Upper lobe of left lung (tissue), 6 donors: Measurements from ENCODE around the gene DUSP16. TPM values are rescaled to one million over a fixed set of nuclear protein-coding genes. Genes with fewer than 3 reads are reported as not detected.
A peak's percentile ranks its signal among the peaks of the same experiment; 100 is the strongest.

Experiments
- ATAC-seq, 2 donors: fragments of 200-7000 bp; cut with Tn5 transposase; one replicate each; pipeline ENCODE4 v1.9.1; 2022; ENCODE audit warnings: mild to moderate bottlenecking in 2 of 2, moderate library complexity in 2 of 2; ENCODE audit not compliant: low FRiP score in 2 of 2
- DNase-seq, 2 donors: peaks; one replicate each; pipeline ENCODE4 v3.0.0-alpha.2; 2019 to 2020
- H3K27ac ChIP-seq, 4 donors: fragments of 200-600 bp; sonication (generic); one replicate each; pipeline ENCODE4 v1.5.1; 2016 to 2019
- H3K27me3 ChIP-seq, 4 donors: fragments of 200-600 bp; sonication (generic); one replicate each; pipeline ENCODE4 v1.5.1; 2017 to 2019
- H3K36me3 ChIP-seq, 4 donors: fragments of 200-600 bp; sonication (generic); one replicate each; pipeline ENCODE4 v1.5.1; 2016 to 2019
- H3K4me1 ChIP-seq, 4 donors: fragments of 200-600 bp; sonication (generic); one replicate each; pipeline ENCODE4 v1.5.1; 2018 to 2019
- H3K4me3 ChIP-seq, 4 donors: fragments of 200-600 bp; sonication (generic); one replicate each; pipeline ENCODE4 v1.5.1; 2017 to 2019; ENCODE audit warnings: mild to moderate bottlenecking in 2 of 4, moderate library complexity in 1 of 4
- H3K9me3 ChIP-seq, 4 donors: fragments of 200-600 bp; sonication (generic); one replicate each; pipeline ENCODE4 v1.5.1; 2018 to 2019
- CTCF ChIP-seq, 6 experiments: fragments of 450-650 bp in 4 of 6; fragments of 200-600 bp in 2 of 6; sonication (generic) in 2 of 6; IDR thresholded peaks; one replicate each; pipeline ENCODE4 v1.5.1; 2016 to 2019; ENCODE audit warnings: antibody characterized with exemption in 6 of 6
- EP300 ChIP-seq, 4 donors: sonication (generic); formaldehyde crosslinking; IDR thresholded peaks; one replicate each; pipeline ENCODE4 v1.5.1; 2017; ENCODE audit warnings: antibody characterized with exemption in 4 of 4, control low read depth in 2 of 4
- POLR2A ChIP-seq, 4 donors: fragments of 450-650 bp; IDR thresholded peaks; one replicate each; pipeline ENCODE4 v1.5.1; 2016 to 2017; ENCODE audit warnings: antibody characterized with exemption in 4 of 4, mild to moderate bottlenecking in 2 of 4
- POLR2AphosphoS5 ChIP-seq, 2 donors: sonication (generic); formaldehyde crosslinking; IDR thresholded peaks; one replicate each; pipeline ENCODE4 v1.5.1; 2017; ENCODE audit warnings: antibody characterized with exemption in 2 of 2
- WGBS, 2 donors: methylation state at CpG; one replicate each; pipeline ENCODE4 v1.1.5; 2017 to 2018; 5-methylcytosine and 5-hydroxymethylcytosine counted together
- total RNA-seq, 6 donors: library from RNA; depleted of rRNA in 4 of 6; stranded (reverse); fragments of >200 nt in 4 of 6; gene quantifications; one replicate each; pipeline versions ENCODE4 v1.1.0 to v1.2.1, GENCODE V29; 2016 to 2021
- donor health status: DM: no; HTN: no; CAD: no; lungs with moderate emphysema.
- donor health status: DM: no; HTN: yes; CAD: no; lungs with severe emphysema.

DUSP16 gene
- total RNA-seq, 6 donors from 2014 or later = 23.7 to 51.6 (median 41.7) TPM

DNA sequence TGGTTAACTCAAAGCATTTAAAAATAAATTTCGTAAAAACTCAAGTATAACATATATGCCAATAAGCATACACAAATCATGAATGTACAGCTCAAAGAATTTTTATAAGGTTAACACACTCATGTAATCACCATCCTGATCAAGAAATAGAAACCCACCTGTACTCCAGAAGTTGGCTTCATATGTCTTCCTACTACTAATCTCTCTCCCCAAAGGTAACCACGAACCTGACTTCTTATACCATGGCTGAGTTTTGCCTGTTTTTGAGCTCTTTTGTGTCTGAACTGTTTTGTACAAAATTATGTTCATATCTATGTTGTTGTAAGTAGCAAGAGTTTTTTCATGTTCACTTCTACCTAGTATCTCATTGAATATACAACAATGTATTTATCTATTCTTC, 18.7 kb downstream of the DUSP16 start:
- ATAC-seq = no peak
- WGBS, 2 donors = 89 to 92% methylated on average over 2 of the region's 2 CpGs

DNA sequence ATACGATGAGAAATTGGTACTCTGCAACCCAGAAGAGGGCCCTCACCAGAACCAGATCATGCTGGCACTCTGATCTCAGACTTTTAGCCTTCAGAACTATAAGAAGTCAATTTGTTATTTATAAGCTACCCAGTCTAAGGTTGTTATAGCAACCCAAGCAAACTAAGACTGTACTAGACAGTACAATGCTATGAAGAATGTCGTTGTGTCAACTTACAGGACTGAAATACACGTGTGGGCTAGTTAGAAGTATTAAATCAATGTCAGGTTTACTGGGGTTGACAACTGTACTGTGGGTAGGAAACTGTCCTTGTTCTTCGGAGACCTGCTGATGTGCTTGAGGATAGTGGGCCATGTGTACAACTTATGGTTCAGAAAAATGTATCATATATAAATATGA, 19.7 kb downstream of the DUSP16 start:
- H3K27ac ChIP-seq = no peak overlapping the region
- H3K9me3 ChIP-seq = no peaks in the 10 kb centered on the region
- no peaks in the 10 kb centered on the region for H3K36me3 ChIP-seq
- no peak for ATAC-seq
- DNase-seq = no peak
- no peak overlapping the region for H3K4me3 ChIP-seq
- 74 to 75% methylated on average over 4 of the region's 4 CpGs for WGBS, 2 donors
- TF ChIP-seq EP300 (IDR thresholded peaks at IDR 0.05) = no peak
- no peak for TF ChIP-seq POLR2A (IDR thresholded peaks at IDR 0.05)
- TF ChIP-seq CTCF (IDR thresholded peaks at IDR 0.05) = no peak
- no peak for TF ChIP-seq POLR2AphosphoS5 (IDR thresholded peaks at IDR 0.05)
- H3K27me3 ChIP-seq = no peaks in the 10 kb centered on the region
- H3K4me1 ChIP-seq = peaks cover 0 to 27% (median 4%) of the 10 kb centered on the region in 4 donors

More for the DNA sequence above, 18.7 kb downstream of the DUSP16 start:
- H3K27me3 ChIP-seq = no peaks in the 10 kb centered on the region
- no peak for DNase-seq
- H3K36me3 ChIP-seq = no peaks in the 10 kb centered on the region
- peaks cover 0 to 17% (median 0%) of the 10 kb centered on the region in 4 donors for H3K4me1 ChIP-seq
- H3K9me3 ChIP-seq = no peaks in the 10 kb centered on the region
- no peak overlapping the region for H3K27ac ChIP-seq
- no peak for TF ChIP-seq CTCF (IDR thresholded peaks at IDR 0.05)
- TF ChIP-seq POLR2AphosphoS5 (IDR thresholded peaks at IDR 0.05) = no peak
- no peak for TF ChIP-seq POLR2A (IDR thresholded peaks at IDR 0.05)
- no peak for TF ChIP-seq EP300 (IDR thresholded peaks at IDR 0.05)
- no peak overlapping the region for H3K4me3 ChIP-seq

DNA sequence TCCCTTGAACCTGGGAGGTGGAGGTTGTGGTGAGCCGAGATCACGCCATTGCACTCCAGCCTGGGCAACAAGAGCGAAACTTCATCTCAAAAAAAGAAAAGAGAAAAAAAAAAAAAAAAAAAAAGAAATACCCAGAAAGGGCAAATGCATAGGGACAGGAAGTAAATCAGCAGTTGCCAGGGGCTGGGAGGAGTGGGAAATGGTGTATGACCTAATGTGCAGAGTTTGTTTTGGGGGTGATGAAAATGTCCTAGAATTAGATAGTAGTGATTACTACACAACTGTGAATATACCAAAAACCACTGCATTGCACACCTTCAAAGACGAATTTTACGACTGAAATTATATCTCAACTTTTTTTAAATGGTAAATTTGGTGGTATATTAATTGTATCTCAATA, 20.4 kb downstream of the DUSP16 start:
- no peak overlapping the region for H3K4me3 ChIP-seq
- 94 to 97% methylated on average over 5 of the region's 5 CpGs for WGBS, 2 donors
- no peak overlapping the region for H3K27ac ChIP-seq
- no peaks in the 10 kb centered on the region for H3K27me3 ChIP-seq
- no peaks in the 10 kb centered on the region for H3K9me3 ChIP-seq
- peaks cover 0 to 31% (median 4%) of the 10 kb centered on the region in 4 donors for H3K4me1 ChIP-seq
- ATAC-seq (no peak), DNase-seq (no peak)
- TF ChIP-seq CTCF (IDR thresholded peaks at IDR 0.05) (no peak), POLR2AphosphoS5 (IDR thresholded peaks at IDR 0.05) (no peak), POLR2A (IDR thresholded peaks at IDR 0.05) (no peak), EP300 (IDR thresholded peaks at IDR 0.05) (no peak)
- H3K36me3 ChIP-seq = no peaks in the 10 kb centered on the region

- WGBS, 2 donors = 84 to 97% methylated on average over 4 of the region's 4 CpGs
- no peaks in the 10 kb centered on the region for H3K9me3 ChIP-seq
- no peak overlapping the region for H3K4me3 ChIP-seq
- H3K4me1 ChIP-seq = peaks cover 0 to 31% (median 4%) of the 10 kb centered on the region in 4 donors
- H3K36me3 ChIP-seq = no peaks in the 10 kb centered on the region
- TF ChIP-seq POLR2A (IDR thresholded peaks at IDR 0.05) (no peak), EP300 (IDR thresholded peaks at IDR 0.05) (no peak), POLR2AphosphoS5 (IDR thresholded peaks at IDR 0.05) (no peak), CTCF (IDR thresholded peaks at IDR 0.05) (no peak)
- no peaks in the 10 kb centered on the region for H3K27me3 ChIP-seq
- no peak for DNase-seq
- no peak for ATAC-seq
- no peak overlapping the region for H3K27ac ChIP-seq
Observed at GRCh38 chr12:12541782-12542181, 20.9 kb downstream of the DUSP16 start.

DNA sequence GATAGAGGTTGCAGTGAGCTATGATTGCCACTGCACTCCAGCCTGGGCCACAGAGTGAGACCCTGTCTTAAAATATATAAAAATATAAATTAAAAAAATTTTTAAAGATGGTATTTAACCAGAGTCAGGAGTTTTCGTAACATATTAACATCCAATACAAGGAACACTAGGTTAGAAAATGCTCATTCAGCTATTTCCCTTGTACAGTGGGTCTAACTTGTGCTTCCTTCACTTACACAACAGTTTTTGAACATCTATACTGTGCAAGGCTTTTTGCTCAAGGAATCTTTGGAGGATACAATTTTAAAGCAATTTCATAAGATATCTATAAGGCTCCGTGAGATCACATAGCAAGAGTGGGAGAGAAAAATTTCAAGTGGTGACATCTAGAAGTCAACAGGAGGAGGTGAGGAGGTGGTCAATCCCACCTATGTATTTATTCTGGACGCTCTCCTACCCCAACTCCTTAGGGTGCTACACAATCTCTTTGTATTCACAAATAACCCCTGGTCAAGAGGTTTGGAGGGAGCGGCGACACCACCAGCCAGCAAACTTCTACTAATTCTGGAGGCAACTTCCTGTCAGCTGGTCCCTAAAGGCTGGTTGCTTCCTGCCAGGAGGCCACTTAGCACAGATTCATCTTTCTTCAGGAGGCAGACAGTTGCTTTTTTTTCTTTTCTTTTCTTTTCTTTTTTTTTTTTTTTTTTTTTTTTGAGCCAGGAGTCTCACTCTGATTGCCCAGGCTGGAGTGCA, 22.2 kb downstream of the DUSP16 start:
- WGBS, 2 donors = 82 to 87% methylated on average over 5 of the region's 5 CpGs
- peak overlapping the region in 1 of 4 donors; percentile 7 for H3K27ac ChIP-seq
- DNase-seq = no peak
- no peak overlapping the region for H3K4me3 ChIP-seq
- TF ChIP-seq EP300 (IDR thresholded peaks at IDR 0.05) (no peak), CTCF (IDR thresholded peaks at IDR 0.05) (no peak), POLR2A (IDR thresholded peaks at IDR 0.05) (no peak), POLR2AphosphoS5 (IDR thresholded peaks at IDR 0.05) (no peak)
- no peak for ATAC-seq
- peaks cover 0 to 37% (median 4%) of the 10 kb centered on the region in 4 donors for H3K4me1 ChIP-seq
- H3K36me3 ChIP-seq = no peaks in the 10 kb centered on the region
- H3K9me3 ChIP-seq = no peaks in the 10 kb centered on the region
- no peaks in the 10 kb centered on the region for H3K27me3 ChIP-seq
